ENCODE data around the gene TMEM234. TPM values are rescaled to one million over a fixed set of nuclear protein-coding genes. Genes with fewer than 3 reads are reported as not detected.

Gene TMEM234
- total and polyA plus RNA-seq, 2 of the 8 experiments (the other 6 are each of a cell fraction or from before 2014, with no cell fraction given): 8.7 to 8.9 TPM

- no peak overlapping the region for H4K5ac ChIP-seq (ENCODE audit: insufficient read length, low read depth, low read length)
- no peak overlapping the region for H3K14ac ChIP-seq (ENCODE audit: insufficient read length)
- DNase-seq (ENCODE audit: low read depth in 1 of 2, low spot score in 2 of 2) (no peak), FAIRE-seq (no peak)
- H3K4me3 ChIP-seq (ENCODE audit: extremely low read depth in 1 of 4, insufficient read depth in 2 of 4, low read depth in 3 of 4, low read length in 4 of 4): no peak overlapping the region
- H3K9me3 ChIP-seq (ENCODE audit: insufficient read depth in 2 of 2, low read depth in 1 of 2, low read length in 1 of 2): no peaks in the 10 kb centered on the region
- H3K79me2 ChIP-seq (ENCODE audit: control insufficient read depth in 1 of 2, insufficient read depth in 2 of 2, low read length in 2 of 2): no peaks in the 10 kb centered on the region
- H4K91ac ChIP-seq (replicated peaks; ENCODE audit: insufficient read length, low read length): no peak overlapping the region
- H3K4me2 ChIP-seq (ENCODE audit: insufficient read depth in 1 of 2, low read depth in 2 of 2, low read length in 2 of 2): no peak overlapping the region
- no peak overlapping the region for H2AK5ac ChIP-seq (ENCODE audit: low read depth, low read length)
- H4K20me1 ChIP-seq (replicated peaks in 1 of 2; ENCODE audit: control insufficient read depth in 1 of 2, insufficient read depth in 2 of 2, low read length in 2 of 2): peaks cover 0 to 10% of the 10 kb centered on the region in 2 experiments
- TF ChIP-seq RAD21 (IDR thresholded peaks at IDR 0.05 in 1 of 2, conservative IDR thresholded peaks at IDR 0.05 in 1 of 2; ENCODE audit: low read depth in 2 of 2, low read length in 2 of 2): no peak
- H3K36me3 ChIP-seq (ENCODE audit: control insufficient read depth in 2 of 4, insufficient read depth in 4 of 4, low read length in 3 of 4): peaks cover 23 to 59% (median 46%) of the 10 kb centered on the region in 4 experiments
- H3K4me1 ChIP-seq (replicated peaks in 1 of 4; ENCODE audit: control insufficient read depth in 3 of 4, insufficient read depth in 4 of 4, low read length in 3 of 4): no peaks in the 10 kb centered on the region
- no peak overlapping the region for H2BK15ac ChIP-seq (ENCODE audit: low read length)
- H3K4ac ChIP-seq (replicated peaks; ENCODE audit: insufficient read length, low read depth, low read length): no peak overlapping the region
- no peak overlapping the region for H4K8ac ChIP-seq (ENCODE audit: extremely low read depth, insufficient read depth, low read length)
- no peak overlapping the region for H2BK120ac ChIP-seq (replicated peaks; ENCODE audit: low read depth, low read length)
- WGBS, 2 experiments (ENCODE audit: extremely low coverage in 1 of 2, insufficient coverage in 1 of 2, insufficient read length in 1 of 2, insufficient replicate concordance in 2 of 2, low coverage in 1 of 2, low lambda C conversion rate in 2 of 2, missing lambda C conversion rate in 1 of 2): 83% methylated on average over 5 of the region's 5 CpGs; no CpG with 5 or more reads in 1 of the 2 experiments
- no peak overlapping the region for H3K27ac ChIP-seq (ENCODE audit: low read depth, low read length)
- H3K9ac ChIP-seq (replicated peaks in 1 of 4; ENCODE audit: extremely low read depth in 1 of 4, low read depth in 3 of 4, low read length in 3 of 4): no peak overlapping the region
- no peak overlapping the region for H2BK12ac ChIP-seq (ENCODE audit: low read depth, low read length)
- no peaks in the 10 kb centered on the region for H3K23me2 ChIP-seq (ENCODE audit: low read depth, low read length)
- no peaks in the 10 kb centered on the region for H3K27me3 ChIP-seq (replicated peaks in 1 of 4; ENCODE audit: control insufficient read depth in 3 of 4, extremely low read depth in 1 of 4, insufficient read depth in 3 of 4, low read length in 3 of 4)
- no peak overlapping the region for H3K23ac ChIP-seq (ENCODE audit: insufficient read length)
- H3K79me1 ChIP-seq (ENCODE audit: low read depth, low read length): peaks cover 2% of the 10 kb centered on the region; the same call in 1 of the 2 replicates
- H3K18ac ChIP-seq (ENCODE audit: extremely low read depth, low read length): no peak overlapping the region
- H2BK5ac ChIP-seq (ENCODE audit: low read depth, low read length): no peak overlapping the region
- POLR2A ChIA-PET (ENCODE audit: partially characterized antibody): interaction anchor here (1.0 to 2.2 kb wide), 10 partner anchors 9 to 101 kb away, joined by 3 to 12 read pairs (median 4); partner anchors contain the start of genes EIF3I and TMEM234
- H3K56ac ChIP-seq (replicated peaks; ENCODE audit: insufficient read length, low read depth, low read length): no peak overlapping the region
- no peak overlapping the region for H2AFZ ChIP-seq (ENCODE audit: low read length)
- H2BK20ac ChIP-seq (ENCODE audit: low read length): no peak overlapping the region
- CTCF ChIA-PET (ENCODE audit: partially characterized antibody): interaction anchor here (0.6 to 1.8 kb wide), 5 partner anchors 8 to 149 kb away, joined by 3 to 4 read pairs (median 3); no protein-coding TSS in a partner anchor
These were observed 9.8 kb upstream of the TMEM234 start for GRCh38 chr1:32231843-32232432.

All from H1 (cell line).